H1 (cell line): ENCODE results near the gene KIF2C. TPM values are rescaled to one million over a fixed set of nuclear protein-coding genes. Genes with fewer than 3 reads are reported as not detected.

ENCODE experiments used
- ATF2 ChIP-seq: IDR thresholded peaks from 2 replicates; pipeline ENCODE4 v1.6.1; 2012; ENCODE audit warnings: low read length, inconsistent platforms
- BRCA1 ChIP-seq: IDR thresholded peaks from 2 replicates; pipeline ENCODE4 v1.6.1; 2012; ENCODE audit warnings: low read depth, low read length, improper control_type of control experiment
- CREB1 ChIP-seq: IDR thresholded peaks from 2 replicates; pipeline ENCODE4 v1.6.1; 2012; ENCODE audit warnings: inconsistent platforms
- POLR2AphosphoS5 ChIP-seq: IDR thresholded peaks from 2 replicates; pipeline ENCODE4 v1.6.1; 2011; ENCODE audit warnings: low read depth, low read length
- SIRT6 ChIP-seq: IDR thresholded peaks from one replicate; pipeline ENCODE4 v1.7.1; 2012; ENCODE audit warnings: low read length, inconsistent platforms
- polyA plus RNA-seq, 7 experiments: library from polyadenylated mRNA; depleted of rRNA in 3 of 7; stranded (reverse) in 5 of 7; unstranded in 2 of 7; fragments of >200 nt in 5 of 7; fragments of 200-250 nt in 2 of 7; gene quantifications; 1 replicate in 5 of 7; 2 replicates in 1 of 7; 4 replicates in 1 of 7; pipeline versions ENCODE4 v1.2.1 to v1.2.3, GENCODE V29; 2011 to 2013; ENCODE audit warnings: missing spikeins in 2 of 7, mixed read lengths in 2 of 7
- total RNA-seq: library from RNA; stranded (reverse); fragmentation: NEBNext Ultra II Directional; extraction: Animal tissue kit (Norgen Biotek cat#: 25700); gene quantifications from 2 replicates; pipeline ENCODE4 v1.2.1, GENCODE V29; 2021

KIF2C gene
- total and polyA plus RNA-seq, 2 of the 8 experiments (the other 6 are each of a cell fraction or from before 2014, with no cell fraction given): 41.8 to 68.1 TPM

GRCh38 chr1:44811234-44811633 lies 71.6 kb downstream of the KIF2C start (continued):
- TF ChIP-seq ATF2 (no peak), BRCA1 (no peak), SIRT6 (no peak), POLR2AphosphoS5 (no peak), CREB1 (no peak)
- TF ChIP-seq, all 59 proteins: peak for 0
